ENCODE results near the gene LHPP. TPM values are rescaled to one million over a fixed set of nuclear protein-coding genes. Genes with fewer than 3 reads are reported as not detected.

The LHPP gene
- total and polyA plus RNA-seq, 10 of the 15 experiments (the other 5 are each of a cell fraction or from before 2014, with no cell fraction given), result 0.79 to 9.8 (median 6.7) TPM

- CTCF ChIA-PET, result no interaction called here
- Histone ChIP-seq H3K4me2 (ENCODE audit: control insufficient read depth, insufficient read depth) (no peak overlapping the region), H3K79me2 (ENCODE audit: control insufficient read depth, insufficient read depth, low read length) (no peaks in the 10 kb centered on the region), H3K4me3 (no peak overlapping the region), H4K20me1 (ENCODE audit: control insufficient read depth, insufficient read depth) (no peaks in the 10 kb centered on the region), H2AFZ (ENCODE audit: control insufficient read depth, low read depth, low read length) (no peak overlapping the region), H3K4me1 (ENCODE audit: control insufficient read depth, insufficient read depth, low read length) (no peaks in the 10 kb centered on the region), H3K27ac (ENCODE audit: control insufficient read depth, insufficient read depth) (no peak overlapping the region), H3K27me3 (replicated peaks in 1 of 2; ENCODE audit: control insufficient read depth in 2 of 2, insufficient read depth in 2 of 2, low read length in 1 of 2) (no peaks in the 10 kb centered on the region; a peak in 1 of 4 replicates), H3K36me3 (ENCODE audit: control insufficient read depth in 2 of 2, insufficient read depth in 2 of 2, low read length in 1 of 2) (no peaks in the 10 kb centered on the region), H3K9ac (ENCODE audit: control insufficient read depth, insufficient read depth, low read length) (no peak overlapping the region), H3K9me3 (replicated peaks; ENCODE audit: control insufficient read depth, insufficient read depth, low read length) (no peaks in the 10 kb centered on the region; the same call in 2 of the 3 replicates)
- in situ Hi-C loops (cut with MboI) (no loop called here), intact Hi-C loops (cut with micrococcal nuclease; ENCODE audit: unreplicated experiment) (no loop called here)
- RAD21 ChIA-PET (ENCODE audit: unreplicated experiment), result no interaction called here
- FAIRE-seq (no peak), ATAC-seq (no peak), DNase-seq (ENCODE audit: low read depth, low spot score) (no peak)
- SMC1A ChIA-PET (ENCODE audit: uncharacterized antibody, unreplicated experiment), result no interaction called here
- BruUV-seq (replicated peaks), result no TSS peak
- WGBS (ENCODE audit: insufficient coverage, insufficient replicate concordance, low lambda C conversion rate, missing lambda C conversion rate), result 46% methylated on average over 6 of the region's 6 CpGs
- TF ChIP-seq EP300 (IDR thresholded peaks at IDR 0.05; ENCODE audit: borderline replicate concordance in 1 of 2, control insufficient read depth in 1 of 2, low read depth in 2 of 2, low read length in 2 of 2) (no peak), CREM (IDR thresholded peaks at IDR 0.05; ENCODE audit: low read depth) (no peak), SREBF1 (IDR thresholded peaks at IDR 0.05; ENCODE audit: low read length) (no peak), SIN3A (IDR thresholded peaks at IDR 0.05; ENCODE audit: low read depth, low read length) (no peak), LARP7 (IDR thresholded peaks at IDR 0.05) (no peak), PAX8 (IDR thresholded peaks at IDR 0.05) (no peak)
- POLR2A ChIA-PET, result no interaction called here
Observed at GRCh38 chr10:124481717-124482116, 20.1 kb downstream of the LHPP start.

DNA sequence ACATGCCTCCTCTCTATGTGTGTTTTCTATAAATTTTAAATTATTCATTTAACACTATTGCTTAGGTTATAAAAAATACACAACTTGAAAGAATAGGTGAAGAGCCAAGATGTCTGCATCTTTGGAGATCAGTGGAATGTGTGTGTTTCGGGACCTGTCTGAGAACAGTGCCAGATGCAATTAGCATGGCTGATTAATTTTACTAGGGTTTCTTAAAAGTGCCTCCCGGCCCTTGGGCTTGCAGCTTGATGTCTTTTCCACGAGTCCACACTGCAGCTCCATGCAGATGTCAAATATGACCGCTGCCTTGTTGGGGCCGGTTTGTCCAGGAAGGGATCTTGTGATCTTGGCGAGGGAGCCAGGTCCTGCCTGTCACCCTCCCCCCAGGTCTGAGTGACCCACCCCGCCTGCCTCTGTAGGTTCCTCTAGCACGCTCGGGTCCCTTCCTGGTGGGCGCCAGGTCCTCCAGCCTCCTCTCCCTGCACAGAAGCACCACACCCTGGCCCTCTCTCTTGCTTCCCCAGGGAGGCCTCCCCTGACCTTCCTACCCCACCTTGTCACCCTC, 20.7 kb downstream of the LHPP start:
- Histone ChIP-seq H3K36me3 (ENCODE audit: control insufficient read depth in 2 of 2, insufficient read depth in 2 of 2, low read length in 1 of 2) (no peaks in the 10 kb centered on the region), H3K4me1 (ENCODE audit: control insufficient read depth, insufficient read depth, low read length) (no peaks in the 10 kb centered on the region), H3K4me2 (ENCODE audit: control insufficient read depth, insufficient read depth) (no peak overlapping the region), H3K4me3 (no peak overlapping the region), H3K79me2 (ENCODE audit: control insufficient read depth, insufficient read depth, low read length) (no peaks in the 10 kb centered on the region), H3K9ac (ENCODE audit: control insufficient read depth, insufficient read depth, low read length) (no peak overlapping the region), H2AFZ (ENCODE audit: control insufficient read depth, low read depth, low read length) (no peak overlapping the region), H3K27me3 (replicated peaks in 1 of 2; ENCODE audit: control insufficient read depth in 2 of 2, insufficient read depth in 2 of 2, low read length in 1 of 2) (no peaks in the 10 kb centered on the region; a peak in 1 of 4 replicates), H3K9me3 (replicated peaks; ENCODE audit: control insufficient read depth, insufficient read depth, low read length) (no peaks in the 10 kb centered on the region; the same call in 1 of the 3 replicates), H3K27ac (ENCODE audit: control insufficient read depth, insufficient read depth) (no peak overlapping the region), H4K20me1 (ENCODE audit: control insufficient read depth, insufficient read depth) (no peaks in the 10 kb centered on the region)
- in situ Hi-C loops (cut with MboI), result no loop called here
- no peak for ATAC-seq
- SMC1A ChIA-PET (ENCODE audit: uncharacterized antibody, unreplicated experiment), result no interaction called here
- RAD21 ChIA-PET (ENCODE audit: unreplicated experiment), result no interaction called here
- no TSS peak for BruUV-seq (replicated peaks)
- FAIRE-seq, result no peak
- CTCF ChIA-PET, result no interaction called here
- DNase-seq (ENCODE audit: low read depth, low spot score), result no peak
- WGBS (ENCODE audit: insufficient coverage, insufficient replicate concordance, low lambda C conversion rate, missing lambda C conversion rate), result 57% methylated on average over 10 of the region's 10 CpGs
- POLR2A ChIA-PET, result no interaction called here
- intact Hi-C loops (cut with micrococcal nuclease; ENCODE audit: unreplicated experiment), result no loop called here
- TF ChIP-seq BACH1 (IDR thresholded peaks at IDR 0.05; ENCODE audit: borderline replicate concordance) (no peak), ETV6 (conservative IDR thresholded peaks at IDR 0.05 in 1 of 2, IDR thresholded peaks at IDR 0.05 in 1 of 2; ENCODE audit: borderline replicate concordance in 1 of 2, low read depth in 1 of 2) (no peak), REST (IDR thresholded peaks at IDR 0.05; ENCODE audit: low read depth, low read length) (no peak), CBX5 (IDR thresholded peaks at IDR 0.05; ENCODE audit: low read depth) (no peak), ZBED1 (IDR thresholded peaks at IDR 0.05; ENCODE audit: borderline replicate concordance) (no peak)
- TF ChIP-seq, protein P1, sequence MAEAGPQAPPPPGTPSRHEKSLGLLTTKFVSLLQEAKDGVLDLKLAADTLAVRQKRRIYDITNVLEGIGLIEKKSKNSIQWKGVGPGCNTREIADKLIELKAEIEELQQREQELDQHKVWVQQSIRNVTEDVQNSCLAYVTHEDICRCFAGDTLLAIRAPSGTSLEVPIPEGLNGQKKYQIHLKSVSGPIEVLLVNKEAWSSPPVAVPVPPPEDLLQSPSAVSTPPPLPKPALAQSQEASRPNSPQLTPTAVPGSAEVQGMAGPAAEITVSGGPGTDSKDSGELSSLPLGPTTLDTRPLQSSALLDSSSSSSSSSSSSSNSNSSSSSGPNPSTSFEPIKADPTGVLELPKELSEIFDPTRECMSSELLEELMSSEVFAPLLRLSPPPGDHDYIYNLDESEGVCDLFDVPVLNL (IDR thresholded peaks at IDR 0.05; ENCODE audit: low read depth, low read length), result no peak
